HG02885 (cell line): Measurements from ENCODE around the gene COL4A6.

Experiments
- ATAC-seq: cut with Tn5 transposase; IDR thresholded peaks from one replicate; pipeline ENCODE4 v1.9.1; 2021; ENCODE audit warnings: mild to moderate bottlenecking; ENCODE audit not compliant: unreplicated experiment, poor library complexity

COL4A6 gene

DNA sequence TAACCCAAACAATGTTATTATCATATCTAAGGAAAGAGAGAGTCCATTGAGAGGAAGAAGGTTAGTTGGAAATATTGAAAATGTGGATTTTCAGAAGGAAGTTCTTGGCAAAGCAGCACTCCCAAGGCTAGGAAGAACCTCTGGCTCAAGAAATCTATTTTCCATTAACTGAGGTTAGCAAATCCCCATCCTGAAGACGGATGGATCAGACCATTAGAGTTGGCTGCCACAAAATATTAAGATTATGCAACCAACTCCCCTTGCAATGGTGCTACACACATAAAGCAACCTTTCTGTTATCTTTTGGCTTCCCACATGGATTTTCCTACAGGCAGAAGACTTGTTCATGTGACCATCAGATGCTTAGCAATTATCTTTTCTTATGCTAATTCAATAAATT lies 96.3 kb downstream of the COL4A6 start:
- ATAC-seq, result no peak

- ATAC-seq, result no peak
Observed at GRCh38 chrX:108332281-108332680, 105.9 kb downstream of the COL4A6 start.

DNA sequence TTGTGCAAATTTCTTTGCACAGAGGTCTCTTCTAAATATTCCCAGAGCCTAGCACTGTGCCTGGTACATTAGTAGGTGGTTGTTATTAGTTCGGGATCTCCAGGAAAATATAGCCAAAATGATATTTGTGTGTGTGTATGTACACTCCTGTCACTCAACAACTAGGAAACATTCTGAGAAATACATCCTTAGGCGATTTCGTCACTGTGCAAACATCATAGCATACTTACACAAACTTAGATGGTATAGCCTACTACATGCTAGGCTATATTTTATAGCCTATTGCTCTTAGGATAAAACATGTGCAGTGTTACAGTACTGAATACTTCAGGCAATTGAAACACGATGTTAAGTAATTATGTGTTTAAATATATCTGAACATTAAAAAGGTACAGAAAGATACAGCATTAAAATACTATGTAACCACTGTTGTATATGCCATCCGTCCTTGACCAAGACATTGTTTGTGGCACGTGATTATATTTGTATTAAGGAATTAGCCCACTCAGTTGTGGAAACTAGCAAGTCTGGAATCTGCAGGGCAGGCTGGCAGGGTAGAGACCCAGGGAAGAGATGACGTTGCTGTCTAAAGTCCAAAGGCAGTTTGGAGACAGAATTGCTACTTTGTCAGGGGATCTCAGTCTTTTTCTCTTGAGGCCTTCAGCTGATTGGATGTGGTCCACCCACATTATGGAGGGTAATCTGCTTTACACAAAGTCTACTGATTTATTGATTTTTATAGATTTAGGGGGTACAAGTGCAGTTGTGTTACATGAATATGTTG lies 106.9 kb downstream of the COL4A6 start:
- no peak for ATAC-seq

DNA sequence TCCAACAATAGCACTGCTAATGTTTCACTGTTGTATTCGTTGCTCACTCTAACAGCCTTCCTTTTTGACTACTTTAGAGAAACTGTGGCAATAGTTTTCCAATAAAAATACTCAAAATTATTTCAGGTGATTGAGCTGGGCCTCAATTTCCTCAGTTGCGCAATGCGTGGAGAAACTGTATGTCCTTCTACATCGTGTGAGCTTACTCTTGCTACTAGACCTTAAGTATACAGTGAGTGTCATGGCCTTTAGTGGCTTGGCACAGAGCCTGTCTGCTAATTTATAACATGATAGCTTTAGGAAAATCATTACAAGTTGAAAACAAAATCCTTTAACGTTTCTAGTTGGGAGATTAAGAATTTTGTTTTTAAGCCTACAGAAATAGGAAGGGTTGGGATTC lies 114.5 kb downstream of the COL4A6 start:
- ATAC-seq, result no peak

- ATAC-seq, result no peak
Observed at GRCh38 chrX:108322234-108322633, 116.0 kb downstream of the COL4A6 start.

DNA sequence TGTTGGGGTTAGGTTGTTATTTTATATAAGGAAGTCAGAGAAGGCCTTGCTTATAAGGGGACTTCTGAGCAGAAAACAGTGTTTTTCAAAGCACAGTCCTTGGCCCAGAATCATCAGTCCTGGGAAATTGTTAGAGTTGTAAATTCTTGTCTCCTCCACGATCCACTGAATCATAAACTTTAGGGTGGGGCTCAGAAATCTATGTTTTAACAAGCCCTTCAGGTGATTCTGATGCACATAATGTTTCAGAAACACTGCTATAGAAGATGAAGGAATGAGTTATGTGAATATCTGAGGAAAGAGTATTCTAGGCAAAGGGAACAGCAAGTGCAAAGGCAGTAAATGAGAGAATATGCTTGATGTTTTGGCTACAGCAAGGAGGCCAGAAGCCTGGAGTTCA lies 121.8 kb downstream of the COL4A6 start:
- ATAC-seq, result no peak

DNA sequence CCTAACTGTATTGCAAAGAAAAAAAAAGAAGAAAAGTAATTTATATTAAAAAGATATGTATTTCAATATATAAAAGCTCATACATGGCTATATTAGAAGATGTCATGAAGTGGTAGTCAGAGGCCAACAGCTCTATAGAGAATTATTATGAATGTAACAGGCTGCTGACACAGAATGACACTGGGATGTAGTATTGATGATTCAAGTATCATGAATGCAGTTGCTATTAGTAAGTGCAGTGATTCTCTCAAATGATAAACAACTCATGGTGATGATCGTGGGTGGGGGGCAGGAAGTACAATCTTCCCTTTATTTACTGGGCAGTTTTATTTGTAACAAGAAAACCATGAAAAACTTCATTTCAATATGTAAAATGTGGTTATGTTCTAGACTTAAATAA lies 124.6 kb downstream of the COL4A6 start:
- no peak for ATAC-seq

GRCh38 chrX:108312957-108313356 lies 125.3 kb downstream of the COL4A6 start:
- ATAC-seq, result no peak

DNA sequence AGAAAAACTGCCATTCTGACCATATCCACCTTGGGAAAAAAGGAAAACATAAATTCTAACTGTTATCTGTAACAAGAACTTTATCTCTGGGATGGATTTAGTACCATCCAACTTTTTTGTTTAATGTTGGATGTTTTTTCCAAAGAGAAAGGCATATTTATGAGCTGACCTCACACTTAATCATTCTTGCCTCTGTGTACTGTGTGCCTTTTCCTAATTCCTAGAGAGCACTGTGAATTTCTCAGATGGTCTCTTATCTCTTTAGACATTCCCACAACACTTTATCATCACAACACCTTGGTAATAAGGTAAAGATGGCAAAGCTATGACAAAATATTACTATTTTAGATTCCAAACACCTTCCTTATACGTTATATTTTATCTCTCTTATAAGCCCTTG lies 126.2 kb downstream of the COL4A6 start:
- no peak for ATAC-seq

DNA sequence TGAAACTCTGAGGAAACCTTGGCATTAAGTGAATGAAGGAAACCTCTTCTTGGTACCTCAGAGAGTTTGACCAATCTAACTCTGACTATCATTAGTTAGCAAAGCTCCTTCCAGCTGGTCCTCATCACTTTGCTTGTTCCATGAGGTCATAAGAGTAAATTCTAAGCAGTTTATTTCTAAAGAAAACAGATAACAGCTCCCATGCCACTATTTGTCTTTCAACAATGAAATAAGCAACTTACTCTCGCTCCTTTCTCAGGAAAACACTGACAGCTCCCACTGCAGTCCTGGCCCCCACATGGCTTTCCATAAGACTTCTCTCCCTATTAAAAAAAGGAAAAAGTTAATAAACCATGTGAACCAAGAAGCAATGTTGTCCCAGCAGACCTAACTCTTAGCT lies 127.7 kb downstream of the COL4A6 start:
- ATAC-seq, result no peak

DNA sequence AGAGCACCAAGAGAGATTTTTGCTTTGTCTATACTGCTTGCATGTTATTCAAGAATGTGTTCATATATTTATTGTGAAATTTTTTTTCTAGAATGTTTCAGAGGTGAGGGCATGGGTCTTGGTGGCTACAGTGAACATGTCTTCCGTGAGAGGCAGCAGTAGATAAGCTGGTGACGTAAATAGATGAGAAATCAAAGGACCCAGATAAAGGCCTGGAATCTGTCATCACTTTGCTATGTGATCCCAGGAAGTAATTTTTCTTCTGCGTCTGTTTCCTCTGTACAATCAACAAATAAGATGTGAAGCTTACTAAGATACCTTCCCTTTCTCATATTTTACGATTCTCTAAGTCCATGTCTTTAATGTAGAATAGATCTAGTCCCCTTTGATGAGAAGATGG lies 129.1 kb downstream of the COL4A6 start:
- no peak for ATAC-seq

GRCh38 chrX:108307132-108308085 lies 130.8 kb downstream of the COL4A6 start:
- no peak for ATAC-seq

DNA sequence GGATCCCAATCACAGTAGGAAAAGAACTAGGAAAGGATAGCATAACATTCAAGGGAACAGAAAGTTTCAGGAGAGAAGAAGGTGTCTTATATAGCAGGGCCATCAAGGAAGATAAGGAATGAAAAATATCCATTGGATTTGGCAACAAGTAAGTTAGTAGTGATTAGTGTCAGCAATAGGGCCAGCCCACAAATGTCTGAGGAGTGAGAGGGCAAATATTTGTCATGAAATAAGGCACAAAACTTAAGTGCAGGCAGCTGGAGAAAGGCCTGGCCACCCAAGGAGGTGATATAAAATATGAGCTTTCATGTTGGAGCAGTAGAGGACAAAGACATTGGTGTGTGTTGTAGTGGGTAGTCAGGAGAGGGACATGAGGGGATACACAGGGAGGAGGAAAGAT lies 132.1 kb downstream of the COL4A6 start:
- no peak for ATAC-seq

- no peak for ATAC-seq
Observed at GRCh38 chrX:108304757-108305156, 133.5 kb downstream of the COL4A6 start.

GRCh38 chrX:108304210-108304609 lies 134.0 kb downstream of the COL4A6 start:
- no peak for ATAC-seq

DNA sequence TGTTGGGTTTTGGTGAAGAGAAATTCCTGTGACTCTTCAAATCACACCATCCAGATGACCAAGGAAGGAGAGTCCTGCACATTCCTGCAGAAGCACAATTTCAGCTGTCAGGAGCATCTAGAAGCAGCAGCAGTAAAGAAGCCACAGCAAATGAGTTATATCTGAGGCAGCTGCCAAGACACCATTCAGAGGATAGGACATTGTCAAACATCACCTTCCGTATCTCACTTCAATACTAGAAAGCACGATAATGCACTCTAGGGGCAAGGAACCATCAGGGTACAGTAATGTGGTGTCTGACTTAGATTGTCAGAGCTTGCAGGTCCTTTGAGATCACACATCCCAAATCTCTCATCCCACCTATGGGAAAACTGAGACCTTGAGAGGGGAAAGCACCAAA lies 134.5 kb downstream of the COL4A6 start:
- no peak for ATAC-seq

GRCh38 chrX:108299704-108300103 lies 138.5 kb downstream of the COL4A6 start:
- ATAC-seq, result peak; percentile 17

DNA sequence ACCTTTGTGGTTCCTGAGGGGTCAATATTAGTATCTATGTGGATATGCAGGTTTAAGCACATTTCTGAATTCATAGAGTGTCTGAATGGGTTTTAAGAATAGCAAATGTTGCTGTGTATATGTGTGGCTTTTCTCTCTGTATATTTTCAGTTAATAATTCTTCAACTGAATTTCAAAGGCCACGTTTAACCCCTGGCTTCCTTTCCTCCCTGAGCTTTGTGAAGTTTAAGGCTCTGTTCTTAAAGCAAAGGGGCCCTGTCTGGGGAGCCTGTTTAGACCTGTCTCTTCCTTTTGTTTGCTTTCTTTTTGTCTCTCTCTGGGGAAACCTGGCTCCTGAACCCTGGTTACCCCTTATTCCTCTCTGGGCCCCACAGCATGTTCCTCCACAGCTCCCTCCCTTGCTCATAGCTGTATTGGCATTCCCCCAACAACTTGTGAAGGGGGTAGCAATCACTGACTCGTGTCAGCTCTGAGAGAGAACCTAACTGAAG lies 139.1 kb downstream of the COL4A6 start:
- ATAC-seq, result peak; percentile 48

GRCh38 chrX:108298165-108298602 lies 140.0 kb downstream of the COL4A6 start:
- ATAC-seq, result no peak

- ATAC-seq, result no peak
Observed at GRCh38 chrX:108297290-108297689, 140.9 kb downstream of the COL4A6 start.

DNA sequence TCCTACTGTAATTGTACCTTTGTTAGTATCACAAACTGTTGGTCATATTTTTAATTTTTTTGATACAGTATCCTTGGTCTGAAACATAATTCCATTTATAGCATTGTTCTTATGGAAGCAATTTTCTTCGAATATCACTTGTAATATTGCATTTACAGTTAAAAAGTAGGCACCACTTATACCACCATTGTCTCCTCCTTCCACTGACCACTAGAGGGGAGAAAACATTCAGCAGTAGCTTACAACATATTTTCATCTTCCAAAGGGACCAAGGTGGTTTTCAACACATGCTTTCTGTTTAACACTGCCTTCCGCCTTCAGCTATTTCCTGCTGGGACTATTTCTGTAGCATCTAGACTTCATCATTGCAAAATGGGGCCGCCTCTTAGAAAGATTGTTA lies 146.2 kb downstream of the COL4A6 start:
- no peak for ATAC-seq
